ENCODE data around the gene DHX34. TPM values are rescaled to one million over a fixed set of nuclear protein-coding genes. Genes with fewer than 3 reads are reported as not detected.

Gene DHX34
- total RNA-seq, 1 experiment from 2014 or later: 38.2 TPM

DNA sequence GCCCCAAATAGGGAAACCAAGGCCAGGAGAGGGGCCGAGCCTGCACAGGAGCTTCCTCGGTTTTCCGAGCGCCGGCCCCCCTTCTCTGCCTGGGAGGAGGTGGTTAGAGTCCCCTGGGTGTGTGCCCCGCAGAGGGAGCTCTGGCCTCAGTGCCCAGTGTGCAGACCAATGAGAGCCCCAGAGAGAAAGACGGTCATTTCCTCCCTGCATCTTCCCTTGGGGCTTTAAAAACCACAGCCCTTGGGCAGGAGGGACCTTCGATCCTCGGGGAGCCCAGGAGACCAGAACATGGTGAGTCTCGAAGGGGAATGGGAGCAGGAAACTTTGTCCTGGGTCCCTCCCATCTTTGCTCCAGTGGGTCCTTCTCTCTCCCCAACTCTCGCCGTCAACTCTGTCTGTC lies 39.5 kb upstream of the DHX34 start, which contains the start of gene C5AR1:
C5AR1 (plus strand) TSS at position 254 of the 400 bp plus-strand sequence; CDS start at position 289, 35 bp downstream.
- Histone ChIP-seq H4K5ac (ENCODE audit: insufficient read length, low read depth, low read length) (no peak within 1 kb of the TSS), H2BK120ac (ENCODE audit: low read depth, low read length, poor library complexity, severe bottlenecking) (no peak within 1 kb of the TSS), H2AK5ac (ENCODE audit: insufficient read length, low read length) (no peak within 1 kb of the TSS), H3K18ac (ENCODE audit: insufficient read length, low read depth, low read length) (no peak within 1 kb of the TSS), H2BK12ac (ENCODE audit: insufficient read length, low read depth, low read length) (no peak within 1 kb of the TSS), H3K23me2 (ENCODE audit: insufficient read length, low read depth, low read length, poor library complexity, severe bottlenecking) (no peaks in the 10 kb centered on the region), H3K79me2 (ENCODE audit: insufficient read depth, low read length) (no peaks in the 10 kb centered on the region), H3K4me1 (ENCODE audit: insufficient read depth, low read length) (no peaks in the 10 kb centered on the region), H4K8ac (replicated peaks; ENCODE audit: insufficient read length, low read depth, low read length) (no peak within 1 kb of the TSS), H3K27me3 (ENCODE audit: insufficient read depth, low read length) (no peaks in the 10 kb centered on the region), H3K27ac (ENCODE audit: insufficient read length, low read depth, low read length) (no peak within 1 kb of the TSS), H3K23ac (ENCODE audit: insufficient read length, low read depth, low read length) (no peak within 1 kb of the TSS), H3K4ac (ENCODE audit: low read depth, low read length) (no peak within 1 kb of the TSS), H2BK5ac (ENCODE audit: insufficient read length, low read length) (no peak within 1 kb of the TSS), H3K79me1 (ENCODE audit: insufficient read depth, low read depth, low read length, poor library complexity, severe bottlenecking) (no peaks in the 10 kb centered on the region), H3T11ph (ENCODE audit: low read length) (no peak within 1 kb of the TSS), H3K9ac (ENCODE audit: extremely low read depth, insufficient read length, low read length) (no peak within 1 kb of the TSS), H3K9me3 (ENCODE audit: control insufficient read depth, low read depth, low read length) (no peaks in the 10 kb centered on the region), H2BK20ac (ENCODE audit: low read depth, low read length, poor library complexity, severe bottlenecking) (no peak within 1 kb of the TSS), H3K4me2 (ENCODE audit: insufficient read depth, insufficient read length, low read length) (no peak within 1 kb of the TSS), H2BK15ac (ENCODE audit: low read depth, low read length) (no peak within 1 kb of the TSS), H4K91ac (ENCODE audit: insufficient read length, low read depth, low read length) (no peak within 1 kb of the TSS), H4K20me1 (ENCODE audit: control insufficient read depth, insufficient read depth, insufficient read length) (no peaks in the 10 kb centered on the region), H3K14ac (ENCODE audit: insufficient read depth, low read length) (no peak within 1 kb of the TSS), H2AFZ (ENCODE audit: low read length) (no peak within 1 kb of the TSS), H3K56ac (ENCODE audit: insufficient read length, low read depth, low read length) (no peak within 1 kb of the TSS)
- Mint-ChIP-seq H3K4me3 (no peak within 1 kb of the TSS), H3K27me3 (ENCODE audit: low read depth) (peaks cover 19% of the 10 kb centered on the region), H3K9me3 (peaks cover 0 to 2% of the 10 kb centered on the region in 2 experiments; a peak in 2 of 5 replicates), H3K36me3 (ENCODE audit: insufficient read depth in 1 of 3, low read depth in 3 of 3) (no peaks in the 10 kb centered on the region), H3K27ac (no peak within 1 kb of the TSS), H3K4me1 (peaks cover 7% of the 10 kb centered on the region in 2 experiments)
- no peak for TF ChIP-seq CTCF (conservative IDR thresholded peaks at IDR 0.05)
- WGBS (ENCODE audit: extremely low coverage, insufficient read length, low lambda C conversion rate): no CpG with 5 or more reads among the region's 12 CpGs
- DNase-seq: no peak
